Frontal cortex (tissue), 4 donors: ENCODE measurements around the gene NAV2. TPM values are rescaled to one million over a fixed set of nuclear protein-coding genes. Genes with fewer than 3 reads are reported as not detected.
"Not testable (repeated sequence)": the region's sequence is repeated elsewhere in the genome, so short reads cannot be mapped to it uniquely, and the experiment has no call there.

Experiments used
- DNase-seq, 2 donors: peaks; one replicate each; pipeline ENCODE4 v3.0.0; 2012; ENCODE audit warnings: low spot score in 2 of 2
- FAIRE-seq: peaks from 2 replicates; lab custom pipeline; 2012; peaks lifted over from hg19 to GRCh38; lab: Jason Lieb, UNC
- total RNA-seq: library from RNA; depleted of rRNA; stranded (reverse); fragments of >200 nt; gene quantifications from one replicate; pipeline ENCODE4 v1.2.3, GENCODE V29; 2014
- donor health status: control.
- donor health status: control.
- donor health status: control.

The NAV2 gene
- total RNA-seq, 1 donor from 2014 or later: 15.5 TPM

GRCh38 chr11:20127671-20128527 is 415.3 kb downstream of the NAV2 start:
- DNase-seq (peak; percentile 36 to 61), FAIRE-seq (no peak)

GRCh38 chr11:20128528-20128825 is 415.8 kb downstream of the NAV2 start:
- FAIRE-seq, DNase-seq: not testable (repeated sequence)

GRCh38 chr11:20129665-20130064 is 417.0 kb downstream of the NAV2 start:
- DNase-seq: no peak
- FAIRE-seq: no peak

- no peak for FAIRE-seq
Observed at GRCh38 chr11:20131788-20132666, 419.4 kb downstream of the NAV2 start.

DNA sequence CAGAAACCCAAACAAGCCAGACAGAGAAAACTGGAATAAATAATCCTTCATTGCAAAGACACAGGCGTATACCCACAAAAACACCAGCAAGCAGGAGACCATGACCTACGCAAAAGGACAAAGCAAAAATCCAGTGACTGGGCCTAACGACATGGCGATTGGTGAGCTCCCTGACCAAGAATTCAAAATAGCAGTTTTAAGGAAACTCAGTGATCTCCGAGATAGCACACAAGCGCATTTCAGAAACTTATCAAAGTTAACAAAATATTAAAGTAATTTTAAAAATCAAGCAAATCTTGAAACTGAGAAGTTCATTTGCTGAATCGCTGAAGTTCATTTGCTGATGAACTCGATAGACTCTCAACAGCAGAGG is 420.0 kb downstream of the NAV2 start:
- FAIRE-seq: no peak
- DNase-seq: no peak

More at GRCh38 chr11:20131788-20132666, 419.4 kb downstream of the NAV2 start:
- peak in 1 of 2 donors; percentile 59 for DNase-seq

DNA sequence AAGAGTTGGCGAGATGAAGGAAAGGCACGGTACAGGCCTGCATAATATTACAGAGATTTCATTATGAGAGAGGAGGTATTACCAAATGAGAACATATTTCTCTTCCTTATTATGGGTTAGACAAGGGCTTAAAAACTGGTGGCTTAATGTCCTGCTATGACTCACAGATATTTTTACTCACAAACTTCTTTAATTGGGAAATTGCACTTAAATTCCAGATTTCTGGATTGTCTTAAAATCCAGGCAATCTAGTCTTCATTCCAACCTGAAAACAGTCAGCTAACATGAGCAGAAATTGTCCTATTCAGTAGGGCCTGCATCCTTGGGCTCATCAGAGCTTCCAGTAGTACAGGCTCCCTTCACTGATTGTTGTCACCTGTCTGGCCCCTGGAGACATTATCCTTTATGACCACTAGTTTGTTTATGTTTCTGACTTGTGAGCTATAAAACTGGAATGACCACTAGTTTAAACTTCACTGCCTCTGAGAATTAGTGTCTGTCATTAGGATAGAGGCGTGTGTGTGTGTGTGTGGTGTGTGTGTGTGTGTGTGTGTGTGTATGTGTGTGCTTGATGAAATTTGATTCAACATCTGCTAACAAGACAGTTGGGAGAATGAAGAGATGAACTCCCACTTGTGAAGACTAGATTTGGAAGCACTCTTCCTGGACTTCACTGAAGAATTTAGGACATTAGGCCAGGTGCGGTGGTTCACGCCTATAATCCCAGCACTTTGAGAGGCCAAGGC is 422.5 kb downstream of the NAV2 start:
- no peak for FAIRE-seq
- DNase-seq: no peak

DNA sequence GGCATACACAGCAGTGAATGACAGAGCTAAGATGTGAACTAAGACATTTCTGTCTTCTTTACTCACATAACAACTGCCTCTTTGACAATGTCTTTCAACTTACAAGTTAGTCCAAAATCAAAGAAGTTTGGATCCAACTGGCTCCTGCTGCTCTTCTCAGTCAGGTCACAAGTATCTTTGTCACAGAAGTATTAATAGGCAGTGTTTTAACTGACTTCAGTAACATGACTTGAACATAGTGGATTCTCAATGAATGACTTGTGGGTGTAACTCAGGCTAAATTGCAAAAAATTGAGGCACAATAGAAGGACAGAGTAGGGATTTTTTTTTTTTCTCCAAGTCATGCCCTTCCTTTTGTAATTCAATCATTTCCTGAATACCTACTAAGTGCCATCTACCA is 425.0 kb downstream of the NAV2 start:
- no peak for DNase-seq
- no peak for FAIRE-seq

DNA sequence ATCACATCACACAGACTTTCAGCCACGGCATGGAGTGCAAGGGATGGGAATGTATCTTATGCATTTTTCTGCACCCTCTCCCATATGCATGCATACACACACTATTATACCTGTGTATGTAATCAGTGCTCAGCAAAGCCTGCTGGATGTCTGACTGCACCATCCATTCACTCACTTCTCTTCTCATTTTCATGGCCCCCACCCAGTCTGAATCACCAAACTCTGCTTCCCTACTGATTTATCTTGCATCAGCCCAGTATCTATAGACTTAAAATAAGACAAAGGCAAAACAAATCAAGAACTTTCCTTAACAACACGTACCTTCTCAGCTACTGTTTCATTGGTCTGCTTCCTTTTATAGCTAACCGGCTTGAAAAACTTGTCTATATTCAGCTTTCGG is 426.1 kb downstream of the NAV2 start:
- no peak for FAIRE-seq
- no peak for DNase-seq

DNA sequence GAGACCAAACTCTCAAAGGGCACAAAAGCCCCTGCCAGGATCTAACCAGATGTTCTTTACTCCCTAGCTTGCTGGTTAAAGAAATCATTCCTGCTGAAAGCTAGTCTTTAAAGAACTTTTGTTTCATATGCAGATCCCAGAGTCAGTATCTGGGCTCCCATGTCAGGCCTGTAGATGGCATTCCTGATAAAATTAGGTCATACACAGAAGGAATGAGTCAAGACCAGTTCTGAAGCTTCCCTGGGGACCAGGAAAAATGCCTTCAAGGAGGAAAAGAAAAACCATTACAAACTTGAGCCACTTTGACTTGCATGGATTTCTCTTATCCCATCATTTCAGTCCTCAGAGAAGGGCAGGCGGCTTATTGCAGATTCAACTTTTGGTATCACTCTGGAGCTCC is 441.7 kb downstream of the NAV2 start:
- FAIRE-seq (no peak), DNase-seq (no peak)

DNA sequence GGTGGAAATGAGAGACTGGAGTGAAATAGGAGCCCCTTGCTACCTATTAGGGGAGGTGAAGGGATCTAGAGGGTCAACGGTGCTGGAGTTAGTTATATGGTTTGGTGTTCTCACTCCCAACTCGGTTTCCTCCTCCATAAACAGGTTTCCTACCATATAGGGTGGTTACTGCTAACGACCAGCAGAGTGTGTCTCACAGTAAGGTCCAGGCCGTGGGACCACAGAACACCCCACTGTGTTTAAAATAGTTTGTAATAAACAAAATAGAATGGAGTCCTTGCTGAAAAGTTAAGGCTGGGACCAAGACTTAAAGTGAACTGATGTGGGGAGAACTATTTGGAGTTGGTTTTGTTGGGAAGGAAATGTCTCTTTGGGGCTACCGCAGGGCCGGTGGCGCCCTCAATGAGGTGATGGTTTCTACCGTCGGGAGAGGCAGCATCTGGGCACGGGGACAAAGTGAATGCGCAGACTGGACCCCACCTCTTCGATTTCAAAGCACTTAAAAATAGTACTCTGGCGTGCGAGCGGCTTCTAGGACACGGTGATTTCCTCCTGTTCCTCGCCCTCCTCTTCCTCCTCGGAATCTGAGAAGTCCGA is 443.1 kb downstream of the NAV2 start:
- DNase-seq: no peak
- FAIRE-seq: no peak

- DNase-seq: no peak
Observed at GRCh38 chr11:20156280-20156875, 443.7 kb downstream of the NAV2 start.

DNA sequence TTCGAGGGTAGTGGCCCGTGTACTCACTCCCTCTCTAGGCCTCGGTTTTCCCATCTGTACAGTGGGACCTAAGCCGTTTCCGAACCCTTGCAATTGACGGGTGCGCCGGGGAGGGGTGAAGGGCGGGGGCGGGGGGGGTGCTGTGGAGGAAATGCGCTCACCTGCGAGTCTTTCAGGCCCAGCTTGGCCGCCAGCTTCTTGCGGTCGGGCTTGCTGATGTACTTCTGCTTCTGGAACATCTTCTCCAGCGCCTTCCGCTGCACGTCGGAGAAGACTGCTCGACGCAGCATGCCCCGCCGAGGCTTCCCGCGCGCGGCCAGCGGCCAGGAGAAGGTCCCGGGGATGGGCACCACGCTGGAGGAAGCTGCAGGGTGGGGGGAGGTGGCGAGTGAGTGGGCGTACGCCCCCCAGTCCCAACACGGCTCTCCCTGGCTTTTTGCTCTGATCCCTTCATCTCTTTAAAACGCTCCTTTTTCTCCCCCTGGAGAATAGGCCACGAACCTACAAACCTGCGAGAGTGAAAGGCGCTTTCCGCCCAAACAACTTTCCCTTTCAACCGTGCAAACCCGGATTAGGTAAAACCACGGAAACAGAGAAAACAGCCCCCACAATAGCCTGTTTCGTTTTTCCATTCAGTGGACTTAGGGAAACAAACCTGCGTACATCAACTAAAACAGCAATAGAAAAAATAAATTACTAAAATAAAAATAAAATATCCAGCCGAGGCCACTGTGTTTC is 444.4 kb downstream of the NAV2 start:
- no peak for DNase-seq
- no peak for FAIRE-seq

More at GRCh38 chr11:20156280-20156875, 443.7 kb downstream of the NAV2 start:
- no peak for FAIRE-seq

DNA sequence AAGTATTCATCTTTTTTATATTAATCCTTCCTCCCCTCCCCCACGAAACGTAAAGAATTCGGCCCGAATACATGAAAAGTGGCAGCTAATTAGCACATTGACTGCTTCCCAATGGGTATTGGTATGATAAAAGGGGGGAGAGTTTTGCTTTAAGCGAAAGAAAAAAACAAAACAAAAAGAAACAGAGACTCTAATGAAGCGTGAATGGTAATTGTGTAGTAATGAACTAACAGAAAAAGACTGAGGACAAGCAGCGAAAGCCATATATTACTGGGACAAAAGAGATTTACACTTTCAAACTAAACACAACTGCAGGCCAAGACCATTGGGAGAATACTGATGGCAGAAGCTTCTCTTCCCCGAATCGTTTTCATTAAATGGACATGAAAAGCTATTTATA is 445.1 kb downstream of the NAV2 start:
- FAIRE-seq: no peak

GRCh38 chr11:20158597-20159257 is 446.1 kb downstream of the NAV2 start:
- FAIRE-seq (no peak), DNase-seq (peak; percentile 53 to 65)

More for the DNA sequence above, 445.1 kb downstream of the NAV2 start:
- DNase-seq: no peak

DNA sequence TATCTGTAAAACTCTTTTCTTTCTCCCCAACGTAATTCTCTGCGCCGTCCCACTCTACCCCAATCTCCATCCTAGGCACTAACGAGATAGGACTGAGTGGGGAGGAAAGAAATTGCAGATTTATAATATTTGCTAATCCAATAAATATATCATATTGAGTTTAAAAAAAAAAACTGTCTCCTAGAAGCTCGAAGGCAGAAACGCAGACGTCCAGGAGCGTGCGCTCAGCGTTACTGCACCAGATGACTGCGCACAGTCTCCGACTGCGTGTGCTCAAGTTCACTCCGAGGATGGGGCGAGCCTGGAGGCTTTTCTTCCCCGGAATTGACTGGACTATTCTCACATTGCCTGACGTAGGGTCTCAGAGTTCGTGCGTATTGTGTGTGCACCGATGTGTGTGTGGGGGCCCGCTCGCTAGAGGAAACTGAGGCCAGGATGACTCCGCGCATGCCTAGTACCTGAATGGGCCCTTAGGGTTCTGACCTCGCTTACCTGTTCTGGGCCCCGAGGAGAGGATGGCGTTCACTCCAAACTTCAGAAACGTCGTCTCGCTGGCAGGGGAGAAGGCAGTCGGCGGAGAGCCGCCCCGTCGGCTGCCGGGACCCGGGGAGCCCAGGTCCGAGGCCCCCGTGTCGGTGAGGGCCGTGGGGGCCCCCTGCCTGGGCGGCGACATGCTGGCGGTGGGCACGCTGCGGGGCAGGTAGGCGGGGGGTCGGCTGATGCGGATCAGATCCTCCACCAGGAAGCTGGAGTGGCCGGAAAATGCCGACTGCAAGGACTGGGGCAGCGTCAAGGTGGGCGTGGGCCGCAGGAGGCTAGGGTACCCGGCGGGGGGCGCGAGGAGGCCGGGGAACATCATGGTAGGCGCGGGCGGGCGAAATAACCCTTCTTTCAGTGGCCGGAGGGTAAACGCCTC is 447.1 kb downstream of the NAV2 start:
- DNase-seq: no peak

GRCh38 chr11:20160425-20161229 is 448.0 kb downstream of the NAV2 start, which contains the start of gene DBX1:
TSS of gene DBX1 (minus strand) at chr11:20160475. CDS start at chr11:20160324, 151 bp downstream.
- no peak for FAIRE-seq
- DNase-seq: no peak

More for the DNA sequence above, 447.1 kb downstream of the NAV2 start:
- FAIRE-seq: no peak
